ENCODE data around the gene ABCC9. TPM values are rescaled to one million over a fixed set of nuclear protein-coding genes. Genes with fewer than 3 reads are reported as not detected.

ABCC9 gene
- total and polyA plus RNA-seq, 2 donors (not counting 3 experiments of a cell fraction or from before 2014, with no cell fraction given): under 0.01 TPM; not detected in 1

DNA sequence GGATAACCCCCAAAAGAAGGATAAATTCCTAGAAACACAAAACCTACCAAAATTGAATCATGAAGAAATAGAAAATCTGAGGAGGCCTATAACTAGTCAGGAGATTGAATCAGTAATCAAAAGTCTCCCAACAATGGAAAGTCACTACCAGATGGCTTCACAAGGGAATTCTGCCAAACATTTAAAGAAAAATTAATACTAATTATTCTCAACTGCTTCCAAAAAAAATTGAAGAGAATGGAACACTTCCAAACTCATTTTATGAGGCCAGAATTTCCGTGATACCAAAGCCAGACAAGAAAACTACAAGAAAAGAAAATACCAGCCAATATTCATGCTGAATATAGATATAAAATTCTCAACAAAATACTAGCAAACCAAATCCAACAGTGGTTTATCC lies 7.8 kb upstream of the ABCC9 start:
- H2AFZ ChIP-seq (ENCODE audit: low read depth, low read length): no peak overlapping the region
- ChIA-PET POLR2A (no interaction called here), CTCF (no interaction called here)
- FAIRE-seq: no peak
- no peak overlapping the region for H3K4me2 ChIP-seq (ENCODE audit: insufficient read depth, low read length)
- H3K4me3 ChIP-seq (replicated peaks in 1 of 3; ENCODE audit: insufficient read depth in 1 of 3, low read depth in 1 of 3, low read length in 3 of 3): no peak overlapping the region
- dilution Hi-C loops (cut with MboI; ENCODE audit: extremely low pct_ligation_motif_present, low sequenced_read_pairs): no loop called here
- H3K36me3 ChIP-seq (ENCODE audit: control insufficient read depth in 2 of 2, extremely low read depth in 1 of 2, insufficient read depth in 2 of 2, low read length in 2 of 2): no peaks in the 10 kb centered on the region
- no peaks in the 10 kb centered on the region for H3K9me3 ChIP-seq (replicated peaks; ENCODE audit: control insufficient read depth, insufficient read depth, low read length)
- H3K4me1 ChIP-seq (ENCODE audit: control insufficient read depth, extremely low read depth, insufficient read depth, low read length): no peaks in the 10 kb centered on the region
- no peak overlapping the region for H3K27ac ChIP-seq (ENCODE audit: insufficient read depth, low read depth, low read length)
- no TSS peak for BruUV-seq (replicated peaks)
- no peaks in the 10 kb centered on the region for H3K27me3 ChIP-seq (ENCODE audit: control insufficient read depth in 2 of 2, insufficient read depth in 2 of 2, low read length in 2 of 2)
- H4K20me1 ChIP-seq (replicated peaks; ENCODE audit: control insufficient read depth, extremely low read depth, insufficient read depth, low read length): no peaks in the 10 kb centered on the region
- no peaks in the 10 kb centered on the region for H3K9me1 ChIP-seq (replicated peaks; ENCODE audit: control insufficient read depth, extremely low read depth, insufficient read depth, low read length)
- DNase-seq (ENCODE audit: low read depth, low spot score): no peak
- intact Hi-C loops (cut with micrococcal nuclease): no loop called here
- TF ChIP-seq JUN (IDR thresholded peaks at IDR 0.05; ENCODE audit: borderline replicate concordance, insufficient read depth, insufficient read length, low read depth) (no peak), EZH2 (IDR thresholded peaks at IDR 0.05; ENCODE audit: borderline replicate concordance, low read depth, low read length, severe bottlenecking) (no peak), FOS (IDR thresholded peaks at IDR 0.05; ENCODE audit: borderline replicate concordance, insufficient read depth, low read length) (no peak), POLR2AphosphoS5 (IDR thresholded peaks at IDR 0.05; ENCODE audit: insufficient read depth, low read depth, low read length) (no peak), POLR2A (IDR thresholded peaks at IDR 0.05; ENCODE audit: low read depth, low read length) (no peak), MYC (IDR thresholded peaks at IDR 0.05; ENCODE audit: low read depth, low read length) (no peak), GATA2 (IDR thresholded peaks at IDR 0.05; ENCODE audit: insufficient read depth, insufficient read length, low read depth, low read length) (no peak)
- TF ChIP-seq, protein P1, sequence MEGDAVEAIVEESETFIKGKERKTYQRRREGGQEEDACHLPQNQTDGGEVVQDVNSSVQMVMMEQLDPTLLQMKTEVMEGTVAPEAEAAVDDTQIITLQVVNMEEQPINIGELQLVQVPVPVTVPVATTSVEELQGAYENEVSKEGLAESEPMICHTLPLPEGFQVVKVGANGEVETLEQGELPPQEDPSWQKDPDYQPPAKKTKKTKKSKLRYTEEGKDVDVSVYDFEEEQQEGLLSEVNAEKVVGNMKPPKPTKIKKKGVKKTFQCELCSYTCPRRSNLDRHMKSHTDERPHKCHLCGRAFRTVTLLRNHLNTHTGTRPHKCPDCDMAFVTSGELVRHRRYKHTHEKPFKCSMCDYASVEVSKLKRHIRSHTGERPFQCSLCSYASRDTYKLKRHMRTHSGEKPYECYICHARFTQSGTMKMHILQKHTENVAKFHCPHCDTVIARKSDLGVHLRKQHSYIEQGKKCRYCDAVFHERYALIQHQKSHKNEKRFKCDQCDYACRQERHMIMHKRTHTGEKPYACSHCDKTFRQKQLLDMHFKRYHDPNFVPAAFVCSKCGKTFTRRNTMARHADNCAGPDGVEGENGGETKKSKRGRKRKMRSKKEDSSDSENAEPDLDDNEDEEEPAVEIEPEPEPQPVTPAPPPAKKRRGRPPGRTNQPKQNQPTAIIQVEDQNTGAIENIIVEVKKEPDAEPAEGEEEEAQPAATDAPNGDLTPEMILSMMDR (IDR thresholded peaks at IDR 0.05; ENCODE audit: extremely low read depth in 1 of 2, insufficient read depth in 1 of 2, low read depth in 1 of 2, low read length in 2 of 2): no peak
- TF ChIP-seq, protein P2, sequence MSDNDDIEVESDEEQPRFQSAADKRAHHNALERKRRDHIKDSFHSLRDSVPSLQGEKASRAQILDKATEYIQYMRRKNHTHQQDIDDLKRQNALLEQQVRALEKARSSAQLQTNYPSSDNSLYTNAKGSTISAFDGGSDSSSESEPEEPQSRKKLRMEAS (IDR thresholded peaks at IDR 0.05; ENCODE audit: insufficient read depth, insufficient read length): no peak
- no peaks in the 10 kb centered on the region for H3K79me2 ChIP-seq (ENCODE audit: control insufficient read depth, insufficient read depth, low read length)
- no peak overlapping the region for H3K9ac ChIP-seq (replicated peaks; ENCODE audit: extremely low read depth, insufficient read depth, low read length)
